GM12891 (cell line): ENCODE data around the gene IFNLR1.

Experiments
- POLR2A ChIP-seq: IDR thresholded peaks from 2 replicates; pipeline ENCODE4 v1.6.1; 2011; ENCODE audit warnings: low read depth, low read length, control low read depth
- POLR2AphosphoS5 ChIP-seq: IDR thresholded peaks from 2 replicates; pipeline ENCODE4 v1.6.1; 2011; ENCODE audit warnings: low read depth, low read length, control low read depth
- POU2F2 ChIP-seq: IDR thresholded peaks from 2 replicates; pipeline ENCODE4 v1.6.1; 2011; ENCODE audit warnings: low read depth, mild to moderate bottlenecking, control low read depth, low read length, moderate library complexity
- SPI1 ChIP-seq: IDR thresholded peaks from 2 replicates; pipeline ENCODE4 v1.6.1; 2011; ENCODE audit warnings: low read depth, low read length, control low read depth
- TAF1 ChIP-seq: IDR thresholded peaks from 2 replicates; pipeline ENCODE4 v1.6.1; 2011; ENCODE audit warnings: low read depth, low read length, control low read depth

- TF ChIP-seq POLR2A (no peak), POLR2AphosphoS5 (no peak), POU2F2 (no peak), SPI1 (no peak), TAF1 (no peak)
These were observed 29.4 kb upstream of the IFNLR1 start for GRCh38 chr1:24216276-24217074.
